Measurements from ENCODE around the gene HES2.
"Not testable (repeated sequence)": the region's sequence is repeated elsewhere in the genome, so short reads cannot be mapped to it uniquely, and the experiment has no call there.

Gene HES2

DNA sequence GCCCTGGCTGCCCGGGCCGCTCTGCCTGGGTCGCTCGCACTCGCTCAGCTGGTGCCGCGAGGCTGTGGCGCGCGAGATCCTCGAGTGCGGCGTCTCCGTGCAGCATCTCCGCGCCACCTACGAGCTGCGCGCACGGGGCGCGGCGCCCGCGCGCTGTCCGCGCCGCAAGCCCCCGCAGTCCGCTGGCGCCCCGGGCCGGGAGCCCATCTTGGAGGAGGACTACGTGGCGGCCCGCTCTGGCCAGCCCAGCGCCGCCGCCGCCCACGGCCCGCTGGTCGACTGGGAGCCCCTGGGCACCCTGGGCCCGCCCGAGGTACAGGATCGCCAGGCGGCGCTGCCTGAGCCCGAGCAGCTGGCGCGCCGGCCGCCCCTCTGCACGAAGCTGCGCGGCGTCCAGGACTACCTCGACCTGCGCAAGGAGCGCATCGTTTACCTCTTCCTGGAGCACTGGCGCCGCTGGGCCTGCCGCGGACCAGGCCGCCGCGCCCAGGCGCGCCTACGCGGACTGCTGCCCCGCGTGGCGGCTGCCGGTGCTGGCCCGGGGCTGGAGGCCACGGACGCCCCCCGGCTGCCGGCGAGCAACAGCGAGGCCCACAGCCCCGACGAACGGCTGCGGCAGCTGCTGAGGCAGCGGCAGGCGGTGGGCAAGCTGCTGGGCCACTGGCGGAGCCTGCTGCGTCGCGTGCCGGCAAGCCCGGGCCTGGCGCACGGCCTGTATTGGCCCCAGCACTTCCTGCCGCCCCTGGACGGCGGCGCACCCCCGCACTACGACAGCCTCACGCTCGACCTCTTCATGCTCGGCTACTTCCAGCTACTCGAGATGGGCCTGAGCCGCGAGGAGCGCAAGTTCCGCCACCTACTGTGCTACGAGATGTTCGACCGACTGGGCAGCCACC lies 35.4 kb upstream of the HES2 start:
- peak; percentile 72 for DNase-seq (ENCODE audit: low spot score)

DNA sequence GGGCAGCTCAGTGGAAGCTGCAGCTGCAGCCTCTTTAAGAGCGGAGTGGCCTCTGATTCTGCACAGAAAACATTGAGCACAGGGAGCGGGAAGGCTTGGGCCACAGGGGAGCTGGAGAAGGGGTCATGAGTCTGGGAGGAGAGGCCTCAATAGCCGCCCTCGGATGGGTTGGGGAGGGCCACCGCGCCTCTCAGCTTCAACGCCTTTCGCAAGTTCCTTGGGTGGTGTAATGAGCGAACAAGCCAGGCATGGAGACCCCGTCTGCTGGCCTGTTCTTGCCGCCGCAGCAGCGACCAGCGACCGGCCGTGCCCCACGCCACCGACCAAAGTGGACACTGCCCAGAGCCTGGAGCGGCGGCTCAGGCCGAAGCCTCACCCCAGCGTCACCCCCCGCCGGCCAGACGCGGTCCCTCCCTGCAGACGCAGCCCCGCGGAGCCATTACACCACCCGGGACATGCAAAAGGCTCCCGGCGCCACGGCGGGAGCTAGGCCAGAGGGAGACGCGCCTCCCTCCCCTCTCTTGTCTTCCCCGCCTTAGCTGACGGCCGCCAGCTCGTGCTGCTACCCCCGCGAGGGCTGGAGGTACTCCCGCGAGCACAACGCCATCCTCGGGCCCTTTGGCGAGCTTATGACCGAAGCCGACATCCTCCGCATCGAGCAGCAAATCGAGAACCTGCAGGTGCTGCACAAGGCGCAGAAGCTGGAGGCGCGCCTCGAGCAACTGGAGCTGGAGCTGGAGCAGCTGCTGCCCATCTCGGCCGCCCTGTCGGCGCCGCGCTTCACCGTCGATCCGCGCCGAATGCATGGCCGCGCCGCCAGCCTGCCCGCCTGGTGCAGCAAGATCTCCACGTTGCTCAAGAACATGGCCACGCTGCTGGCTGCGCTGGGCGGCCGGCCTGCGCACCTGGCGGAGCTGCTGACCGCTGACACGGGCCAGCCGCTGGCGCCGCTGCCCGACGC lies 34.5 kb upstream of the HES2 start:
- DNase-seq (ENCODE audit: low spot score): not testable (repeated sequence)

DNA sequence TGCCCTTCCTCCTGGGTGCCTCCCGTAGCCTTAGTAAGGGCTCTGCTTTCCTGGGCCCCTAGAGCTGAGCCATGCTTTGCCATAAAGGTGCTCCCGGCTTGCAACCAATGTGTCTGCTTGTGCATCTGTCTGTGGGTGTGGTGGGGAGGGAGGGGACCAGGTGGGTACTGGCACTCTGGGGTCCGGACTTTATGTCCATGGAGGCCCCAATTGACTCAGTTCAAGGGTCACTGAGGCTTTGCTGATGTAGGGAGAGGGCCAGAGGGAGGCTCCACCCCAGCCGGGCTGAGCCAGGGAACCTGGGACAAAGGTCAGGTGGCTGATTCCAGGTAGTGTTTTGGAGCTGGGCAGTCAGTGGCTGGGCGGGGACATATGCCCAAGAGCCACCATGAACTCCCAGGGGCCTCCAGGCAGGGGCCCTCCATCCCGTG lies 31.2 kb upstream of the HES2 start:
- no peak for DNase-seq (ENCODE audit: low spot score)

GRCh38 chr1:6450486-6450885 lies 30.8 kb upstream of the HES2 start:
- DNase-seq (ENCODE audit: low spot score): not testable (repeated sequence)

DNA sequence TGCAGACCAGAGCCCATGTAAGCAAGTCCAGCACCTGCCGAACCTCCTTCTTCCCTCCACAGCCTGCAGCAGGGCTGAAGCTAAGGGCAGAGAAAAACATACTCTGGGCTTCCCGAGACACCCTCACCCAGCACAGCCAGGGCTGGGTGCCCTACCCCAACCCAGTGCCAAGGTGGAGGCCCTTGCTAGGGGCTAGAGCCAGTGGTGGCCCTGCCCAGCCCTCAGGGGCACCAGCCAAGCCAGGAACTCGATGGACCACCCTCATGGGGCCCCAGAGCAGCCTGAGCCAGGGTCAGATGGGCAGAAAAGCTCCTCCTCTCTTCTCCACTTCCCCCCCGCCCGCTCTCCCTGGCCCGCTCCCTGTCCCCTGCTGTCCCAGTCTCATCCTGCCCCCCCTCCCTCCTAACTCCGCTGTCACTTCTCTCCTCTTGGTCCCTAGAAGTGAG lies 30.3 kb upstream of the HES2 start:
- DNase-seq (ENCODE audit: low spot score): no peak

GRCh38 chr1:6448749-6449631 lies 29.3 kb upstream of the HES2 start:
- DNase-seq (ENCODE audit: low spot score): no peak

DNA sequence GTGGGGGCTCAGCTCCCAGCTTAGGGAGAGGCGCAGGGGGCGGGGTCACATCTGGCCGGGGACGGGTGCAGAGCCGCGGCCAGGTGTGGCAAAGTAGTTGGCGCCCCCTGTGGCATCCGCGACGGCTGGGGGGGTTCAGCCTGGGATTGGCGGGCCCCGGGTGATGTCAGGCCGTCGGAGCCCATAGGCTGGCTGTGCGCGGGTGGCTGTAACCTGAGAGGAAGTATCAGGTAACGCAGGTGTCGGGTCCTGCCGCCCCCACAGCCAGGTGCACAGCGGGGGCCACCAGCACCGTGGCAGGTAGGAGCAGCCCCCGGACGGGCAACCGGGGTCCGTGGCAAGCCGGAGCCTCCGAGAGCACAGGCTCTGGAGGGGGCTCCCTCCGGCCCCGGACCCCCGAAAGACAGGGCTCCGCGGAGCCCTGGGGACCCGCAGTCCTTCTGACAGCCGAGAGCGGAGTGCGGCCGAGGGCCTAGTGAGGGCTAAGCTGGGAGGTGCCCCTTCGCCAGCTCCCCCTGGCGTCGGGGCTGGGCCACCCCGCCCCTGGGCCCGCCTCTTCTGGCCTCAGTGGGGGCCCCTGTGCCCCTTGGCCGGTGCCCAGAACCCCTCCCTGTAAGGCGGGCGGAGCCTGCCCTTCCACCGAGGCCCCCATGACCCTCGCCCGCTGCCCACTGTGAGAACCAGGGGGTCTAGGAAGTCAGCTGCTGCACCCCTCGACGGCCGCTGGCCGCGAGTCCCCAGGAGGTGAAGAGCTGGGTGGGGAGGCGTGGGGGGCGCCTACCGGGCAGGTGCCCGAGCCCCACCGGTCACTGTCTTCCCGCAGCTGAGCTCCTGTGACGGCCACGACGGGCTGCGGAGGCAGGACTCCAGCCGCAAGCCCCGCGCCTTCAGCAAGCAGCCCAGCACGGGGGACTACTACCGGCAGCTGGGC lies 28.4 kb upstream of the HES2 start:
- DNase-seq (ENCODE audit: low spot score): peak; percentile 78

GRCh38 chr1:6447016-6447817 lies 27.5 kb upstream of the HES2 start:
- peak; percentile 70 for DNase-seq (ENCODE audit: low spot score)

DNA sequence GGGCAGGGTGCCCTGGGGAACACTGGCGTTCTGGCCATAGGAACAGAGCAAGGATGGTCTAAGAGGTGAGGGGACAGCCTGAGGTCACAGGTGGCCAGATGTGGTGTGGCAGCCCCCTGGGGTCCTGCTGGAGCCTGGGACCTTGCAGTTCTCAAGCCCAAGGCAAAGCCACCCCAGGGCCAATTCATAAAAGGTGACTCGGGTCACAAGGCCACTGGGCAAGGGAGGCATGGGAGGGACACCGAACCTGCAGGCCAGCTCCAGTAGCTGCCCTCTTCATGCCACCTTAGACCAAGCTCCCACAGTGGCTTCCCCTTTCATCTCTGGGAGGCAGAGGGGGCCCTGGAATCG lies 26.9 kb upstream of the HES2 start:
- DNase-seq (ENCODE audit: low spot score): no peak

DNA sequence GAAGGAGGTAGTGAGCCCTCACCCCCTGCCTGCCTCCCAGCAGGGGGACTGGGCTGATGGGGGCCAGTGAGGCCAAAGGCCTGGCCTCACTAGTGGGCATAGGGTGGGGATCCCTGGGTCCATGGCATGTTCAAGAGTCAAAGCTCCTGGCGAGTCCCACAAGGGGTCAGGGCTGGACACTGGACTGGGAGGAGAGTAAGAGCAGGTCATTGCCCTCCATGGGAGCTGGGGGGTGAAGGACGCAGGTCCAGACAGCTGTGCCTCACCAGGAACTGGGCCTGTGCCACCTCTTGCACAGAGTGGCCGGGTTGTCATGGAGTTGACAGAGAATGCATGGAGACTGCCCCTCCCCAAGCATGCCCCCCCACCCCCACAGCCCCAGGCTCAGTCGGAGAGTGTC lies 26.2 kb upstream of the HES2 start:
- not testable (repeated sequence) for DNase-seq (ENCODE audit: low spot score)

- no peak for DNase-seq (ENCODE audit: low spot score)
Observed at GRCh38 chr1:6445062-6445763, 25.5 kb upstream of the HES2 start.

DNA sequence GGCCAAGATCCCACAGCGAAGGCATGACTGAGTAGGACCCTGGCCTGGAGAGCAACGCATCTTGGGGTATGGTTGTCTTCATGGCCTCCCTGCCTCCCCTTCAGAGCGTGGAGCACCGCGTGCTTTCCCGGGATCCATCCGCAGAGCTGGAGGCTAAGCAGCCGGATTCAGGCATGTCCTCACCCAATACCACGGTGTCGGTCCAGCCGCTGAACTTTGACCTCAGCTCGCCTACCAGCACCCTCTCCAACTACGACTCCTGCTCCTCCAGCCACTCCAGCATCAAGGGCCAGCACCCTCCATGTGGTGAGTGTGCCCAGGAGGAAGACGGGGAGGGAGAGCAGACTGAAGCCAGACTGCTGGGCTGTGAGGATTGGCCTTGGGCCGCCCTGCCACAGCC lies 24.7 kb upstream of the HES2 start:
- DNase-seq (ENCODE audit: low spot score): no peak

DNA sequence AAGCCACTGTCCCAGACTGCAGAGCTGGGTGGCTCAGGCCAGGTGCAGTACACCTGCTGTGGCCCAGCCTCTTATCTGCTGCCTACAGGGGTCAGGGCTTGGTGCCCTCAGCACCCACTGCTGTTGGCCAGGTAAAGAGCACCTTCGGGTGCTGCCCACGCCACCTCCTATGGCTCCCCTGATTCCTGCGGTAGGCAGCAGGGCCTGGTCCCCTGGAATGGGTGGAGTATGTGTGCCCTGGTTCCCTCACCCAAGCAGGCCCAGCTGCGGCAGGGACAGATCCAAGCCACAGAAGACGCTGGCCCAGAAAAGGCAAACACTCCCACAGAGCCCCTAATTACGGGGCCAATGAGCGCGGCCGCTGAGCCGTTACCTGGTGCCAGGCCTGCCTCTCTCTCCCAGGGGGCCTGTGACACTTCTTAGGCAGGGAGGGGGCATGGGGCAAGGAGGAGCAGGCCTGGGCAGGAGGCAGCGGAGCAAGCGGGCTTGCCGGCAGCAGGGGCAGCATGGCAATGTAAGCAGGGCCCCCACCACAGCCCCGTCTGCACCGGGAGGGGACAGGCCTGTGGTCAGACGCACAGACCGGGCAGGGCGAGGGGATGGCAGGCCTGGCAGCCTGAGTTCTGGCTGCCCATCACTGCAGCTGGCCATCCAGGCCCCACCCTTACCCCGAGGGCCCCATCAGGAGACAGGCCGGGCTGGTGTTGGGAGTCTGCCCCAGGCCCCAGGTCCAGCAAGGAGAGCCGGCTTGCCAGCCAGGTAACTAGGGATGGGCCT lies 23.8 kb upstream of the HES2 start:
- no peak for DNase-seq (ENCODE audit: low spot score)

DNA sequence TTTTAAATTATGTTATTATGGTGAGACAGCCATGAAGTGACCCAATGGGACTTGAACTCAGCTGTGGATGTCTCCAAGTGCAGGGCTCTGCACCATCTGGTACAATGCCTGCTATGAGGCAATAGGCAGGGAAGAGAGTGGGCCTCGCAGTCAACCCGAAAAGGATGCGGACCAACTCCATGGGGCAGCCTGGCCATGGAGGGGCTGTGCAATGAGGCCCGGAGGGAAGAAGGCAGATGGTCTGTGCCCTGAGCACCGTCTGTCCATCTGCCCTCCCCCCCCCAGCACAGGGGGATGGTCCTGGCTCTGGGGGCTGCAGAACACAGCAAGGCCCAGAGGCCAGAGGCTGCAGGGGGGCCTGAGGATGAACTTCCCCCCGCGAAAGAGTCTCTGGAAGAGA lies 21.9 kb upstream of the HES2 start:
- no peak for DNase-seq (ENCODE audit: low spot score)

DNA sequence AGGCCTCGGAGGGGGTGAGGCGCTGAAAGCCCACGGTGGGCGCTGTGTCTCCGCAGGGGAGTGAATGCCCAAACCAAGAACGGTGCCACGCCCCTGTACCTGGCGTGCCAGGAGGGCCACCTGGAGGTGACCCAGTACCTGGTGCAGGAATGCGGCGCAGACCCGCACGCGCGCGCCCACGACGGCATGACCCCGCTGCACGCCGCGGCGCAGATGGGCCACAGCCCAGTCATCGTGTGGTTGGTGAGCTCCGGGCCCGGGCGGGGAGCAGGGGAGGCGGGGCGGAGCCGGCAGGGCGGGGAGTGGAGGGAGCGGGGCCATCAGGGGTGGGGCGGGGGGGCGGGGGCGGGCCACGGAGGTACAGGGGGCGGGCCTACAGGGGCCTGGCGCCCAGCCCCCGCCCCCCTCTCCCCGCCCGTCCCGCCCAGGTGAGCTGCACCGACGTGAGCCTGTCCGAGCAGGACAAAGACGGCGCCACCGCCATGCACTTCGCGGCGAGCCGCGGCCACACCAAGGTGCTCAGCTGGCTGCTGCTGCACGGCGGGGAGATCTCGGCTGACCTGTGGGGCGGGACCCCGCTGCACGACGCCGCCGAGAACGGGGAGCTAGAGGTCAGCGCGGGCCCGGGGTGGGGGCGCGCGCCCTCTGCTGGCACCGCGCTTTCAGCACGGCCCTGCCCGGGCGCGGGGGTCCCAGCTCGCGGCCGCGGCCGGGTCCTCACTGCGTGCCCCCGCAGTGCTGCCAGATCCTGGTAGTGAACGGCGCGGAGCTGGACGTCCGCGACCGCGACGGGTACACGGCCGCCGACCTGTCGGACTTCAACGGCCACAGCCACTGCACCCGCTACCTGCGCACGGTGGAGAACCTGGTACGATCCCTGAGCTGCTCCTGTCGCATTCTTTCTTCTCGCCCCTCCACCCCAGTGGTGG lies 20.7 kb upstream of the HES2 start:
- DNase-seq (ENCODE audit: low spot score): peak; percentile 80

DNA sequence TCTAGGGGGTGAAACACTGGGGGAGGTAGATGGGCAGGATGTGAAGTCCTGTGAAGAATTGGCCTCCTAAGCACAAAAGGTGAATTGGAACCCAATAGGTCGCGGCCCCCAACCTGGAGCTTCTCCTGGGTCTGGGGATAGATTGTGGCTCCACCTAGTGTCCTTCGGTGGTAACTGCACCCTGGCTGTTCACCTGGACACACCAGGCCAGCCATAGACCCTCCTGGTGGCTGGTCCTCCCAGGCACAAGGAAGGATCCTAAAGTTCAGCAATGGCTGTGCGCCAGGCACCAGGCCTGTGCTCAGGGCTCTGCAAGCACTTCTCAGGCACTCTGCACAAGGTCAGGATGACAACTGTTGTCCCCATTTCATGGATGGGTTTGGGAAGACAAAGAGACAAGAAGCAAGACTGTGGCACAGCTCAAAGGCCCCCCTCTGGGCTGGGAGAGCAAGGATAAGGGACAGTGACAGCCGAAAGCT lies 18.4 kb upstream of the HES2 start:
- peak; percentile 88 for DNase-seq (ENCODE audit: low spot score)
